Peyer's patch (tissue), 4 donors: ENCODE measurements around the gene ONECUT1.

ENCODE experiments used
- CTCF ChIP-seq, 6 experiments: fragments of 450-650 bp in 4 of 6; fragments of 200-600 bp in 2 of 6; sonication (generic) in 1 of 6; IDR thresholded peaks; one replicate each; pipeline ENCODE4 v1.5.1; 2017 to 2019; ENCODE audit warnings: antibody characterized with exemption in 6 of 6, mild to moderate bottlenecking in 3 of 6, moderate library complexity in 1 of 6
- POLR2A ChIP-seq, 2 donors: fragments of 450-650 bp; IDR thresholded peaks; one replicate each; pipeline ENCODE4 v1.5.1; 2017; ENCODE audit warnings: antibody characterized with exemption in 2 of 2, mild to moderate bottlenecking in 2 of 2, moderate library complexity in 2 of 2

DNA sequence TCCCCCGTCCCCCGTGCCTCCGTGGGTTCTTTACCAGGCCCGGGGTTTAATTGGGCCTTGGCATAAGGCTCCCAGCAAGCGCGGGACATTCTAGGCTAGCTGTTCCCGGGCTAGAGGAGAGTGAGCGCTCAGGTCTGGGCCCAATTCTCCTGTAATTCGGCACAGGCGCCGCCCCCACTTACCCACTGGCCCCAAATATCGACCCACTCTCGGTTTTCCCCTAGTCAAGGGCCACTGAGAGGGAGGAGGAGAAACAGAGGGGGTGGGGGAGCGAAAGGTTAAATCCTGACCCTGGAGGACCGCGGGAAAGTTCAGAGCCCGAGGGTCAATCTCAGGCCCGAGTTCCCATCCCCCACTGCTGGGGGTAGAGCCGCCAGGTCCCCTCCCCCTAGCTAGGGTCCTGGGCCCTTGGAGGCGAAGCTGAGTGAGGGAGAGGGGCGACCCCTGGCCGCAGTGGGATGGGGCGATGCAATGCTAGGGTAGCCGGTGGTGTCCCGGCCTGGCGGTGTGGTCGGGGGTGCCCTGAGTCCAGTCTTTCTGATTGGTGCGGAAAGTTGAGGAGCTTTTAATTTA, 8.5 kb upstream of the ONECUT1 start:
- TF ChIP-seq CTCF (IDR thresholded peaks at IDR 0.05) (no peak), POLR2A (IDR thresholded peaks at IDR 0.05) (no peak)
